Caco-2 (cell line): ENCODE data around the gene ABCF2. TPM values are rescaled to one million over a fixed set of nuclear protein-coding genes. Genes with fewer than 3 reads are reported as not detected.

ENCODE experiments used
- BruUV-seq: library from RNA; stranded (reverse); fragments of 400-500 nt; replicated peaks from 2 replicates; lab custom pipeline; 2021; lab: Mats Ljungman, UMichigan
- CTCF ChIA-PET: fragments of 300-600 bp; sonication (Branson Sonifier 250); formaldehyde crosslinking; loops from one replicate; lab custom pipeline; 2022; ENCODE audit warnings: antibody characterized with exemption; lab: Charles Lee
- POLR2A ChIA-PET: fragments of 300-600 bp; sonication (Branson Sonifier 250); formaldehyde crosslinking; loops from one replicate; lab custom pipeline; 2022; ENCODE audit warnings: antibody characterized with exemption; lab: Charles Lee
- DNase-seq, 2 experiments: peaks; one replicate each; pipeline versions ENCODE4 v3.0.0 to v3.0.0-alpha.2; 2020 to 2022
- H3K27me3 ChIP-seq: replicated peaks from 2 replicates; pipeline ENCODE4 v1.6.0; 2011; ENCODE audit warnings: low read length; ENCODE audit not compliant: control insufficient read depth, insufficient read depth
- H3K36me3 ChIP-seq: 2 replicates; pipeline ENCODE4 v1.5.1; 2011; ENCODE audit warnings: low read length; ENCODE audit not compliant: control insufficient read depth, insufficient read depth
- H3K4me1 ChIP-seq: fragments of 250-450 bp; sonication (Bioruptor Pico); 2 replicates; pipeline ENCODE4 v1.5.1; 2020; ENCODE audit warnings: mild to moderate bottlenecking
- H3K4me3 ChIP-seq: 2 replicates; pipeline ENCODE4 v1.5.1; 2011; ENCODE audit warnings: low read depth, mild to moderate bottlenecking, control low read depth, low read length
- H3K9me3 ChIP-seq: fragments of 250-450 bp; sonication (Bioruptor Pico); 2 replicates; pipeline ENCODE4 v1.5.1; 2020; ENCODE audit warnings: mild to moderate bottlenecking, moderate library complexity
- H3K27ac Mint-ChIP-seq: one replicate; pipeline ENCODE4 v1.8.0; 2022; ENCODE audit warnings: mixed read lengths; ENCODE audit not compliant: unreplicated experiment
- H3K27me3 Mint-ChIP-seq: one replicate; pipeline ENCODE4 v1.8.0; 2022; ENCODE audit warnings: mixed read lengths; ENCODE audit not compliant: insufficient read depth, unreplicated experiment
- H3K36me3 Mint-ChIP-seq: one replicate; pipeline ENCODE4 v1.8.0; 2022; ENCODE audit warnings: mild to moderate bottlenecking, mixed read lengths; ENCODE audit not compliant: insufficient read depth, unreplicated experiment
- H3K4me1 Mint-ChIP-seq: one replicate; pipeline ENCODE4 v1.8.0; 2022; ENCODE audit warnings: low read depth, mixed read lengths; ENCODE audit not compliant: unreplicated experiment
- H3K4me3 Mint-ChIP-seq: one replicate; pipeline ENCODE4 v1.8.0; 2022; ENCODE audit warnings: mild to moderate bottlenecking, moderate library complexity, mixed read lengths; ENCODE audit not compliant: unreplicated experiment
- H3K9me3 Mint-ChIP-seq: one replicate; pipeline ENCODE4 v1.8.0; 2022; ENCODE audit warnings: mixed read lengths; ENCODE audit not compliant: unreplicated experiment
- CTCF ChIP-seq, 2 experiments: fragments of 200-600 bp in 1 of 2; IDR thresholded peaks; 1 replicate in 1 of 2; 2 replicates in 1 of 2; pipeline versions ENCODE4 v1.5.1 to v1.8.0; 2011 to 2022; ENCODE audit warnings: antibody characterized with exemption in 1 of 2, control low read depth in 1 of 2, inconsistent platforms in 1 of 2, low read depth in 1 of 2, low read length in 1 of 2, mild to moderate bottlenecking in 1 of 2, moderate library complexity in 1 of 2; ENCODE audit not compliant: insufficient read depth in 1 of 2, severe bottlenecking in 1 of 2, unreplicated experiment in 1 of 2
- intact Hi-C: fragments of 100-400 bp; cut with micrococcal nuclease; formaldehyde crosslinking; loops from one replicate; pipeline ENCODE4 v1.10.0; 2022; ENCODE audit not compliant: unreplicated experiment
- total RNA-seq: library from RNA; stranded (reverse); gene quantifications from 2 replicates; pipeline ENCODE4 v1.2.3, GENCODE V29; 2022

The ABCF2 gene
- total RNA-seq, 1 experiment from 2014 or later: 57.8 TPM

GRCh38 chr7:151212626-151213025, 14.4 kb downstream of the ABCF2 start:
- Histone ChIP-seq H3K27me3 (no peaks in the 10 kb centered on the region), H3K4me3 (no peak overlapping the region), H3K9me3 (no peaks in the 10 kb centered on the region), H3K4me1 (no peaks in the 10 kb centered on the region), H3K36me3 (no peaks in the 10 kb centered on the region)
- Mint-ChIP-seq H3K27me3 (peaks cover 3% of the 10 kb centered on the region), H3K36me3 (peaks cover 55% of the 10 kb centered on the region), H3K9me3 (no peaks in the 10 kb centered on the region), H3K4me3 (no peak overlapping the region), H3K27ac (no peak overlapping the region), H3K4me1 (peaks cover 8% of the 10 kb centered on the region)
- CTCF ChIA-PET: no interaction called here
- no peak for TF ChIP-seq CTCF (IDR thresholded peaks at IDR 0.05; ENCODE audit: insufficient read depth in 1 of 2, low read depth in 1 of 2, low read length in 1 of 2, severe bottlenecking in 1 of 2, unreplicated experiment in 1 of 2)
- BruUV-seq: no TSS peak
- POLR2A ChIA-PET: interaction anchor here (0.8 kb wide), 1 partner anchor 14 kb away, joined by 3 read pairs; the partner anchor contains the start of gene ABCF2
- intact Hi-C loops: no loop called here
- DNase-seq: peak in 1 of 2 experiments; percentile 31

GRCh38 chr7:151211155-151211772, 15.7 kb downstream of the ABCF2 start:
- Histone ChIP-seq H3K9me3 (no peaks in the 10 kb centered on the region), H3K36me3 (no peaks in the 10 kb centered on the region), H3K27me3 (no peaks in the 10 kb centered on the region), H3K4me3 (no peak overlapping the region), H3K4me1 (no peaks in the 10 kb centered on the region)
- no peak for DNase-seq
- intact Hi-C loops: no loop called here
- Mint-ChIP-seq H3K4me3 (no peak overlapping the region), H3K27ac (no peak overlapping the region), H3K4me1 (peaks cover 8% of the 10 kb centered on the region), H3K27me3 (peaks cover 3% of the 10 kb centered on the region), H3K9me3 (no peaks in the 10 kb centered on the region), H3K36me3 (peaks cover 42% of the 10 kb centered on the region)
- no TSS peak for BruUV-seq
- ChIA-PET CTCF (interaction anchor here (0.6 to 1.2 kb wide), 4 partner anchors 16 to 198 kb away, joined by 3 to 8 read pairs (median 3); partner anchors contain the start of genes ABCF2 and WDR86), POLR2A (no interaction called here)
- TF ChIP-seq CTCF (IDR thresholded peaks at IDR 0.05; ENCODE audit: insufficient read depth in 1 of 2, low read depth in 1 of 2, low read length in 1 of 2, severe bottlenecking in 1 of 2, unreplicated experiment in 1 of 2): no peak

GRCh38 chr7:151210087-151210854, 16.7 kb downstream of the ABCF2 start, which contains the start of gene H2BK1:
H2BK1 (minus strand) TSS chr7:151210488; CDS start chr7:151210318, 170 bp downstream.
- no TSS peak for BruUV-seq
- TF ChIP-seq CTCF (IDR thresholded peaks at IDR 0.05; ENCODE audit: insufficient read depth in 1 of 2, low read depth in 1 of 2, low read length in 1 of 2, severe bottlenecking in 1 of 2, unreplicated experiment in 1 of 2): no peak
- Histone ChIP-seq H3K9me3 (no peaks in the 10 kb centered on the region), H3K4me3 (no peak within 1 kb of the TSS), H3K4me1 (no peaks in the 10 kb centered on the region), H3K36me3 (no peaks in the 10 kb centered on the region), H3K27me3 (no peaks in the 10 kb centered on the region; the same call in 1 of the 2 replicates)
- no peak for DNase-seq
- CTCF ChIA-PET: interaction anchor here (0.6 to 1.2 kb wide), 3 partner anchors 17 to 1424 kb away, joined by 3 to 8 read pairs (median 3); partner anchors contain the start of gene ABCF2
- POLR2A ChIA-PET: no interaction called here
- Mint-ChIP-seq H3K27ac (peak within 1 kb of the TSS; percentile 22), H3K36me3 (peaks cover 32% of the 10 kb centered on the region), H3K27me3 (peaks cover 9% of the 10 kb centered on the region), H3K4me3 (no peak within 1 kb of the TSS), H3K9me3 (no peaks in the 10 kb centered on the region), H3K4me1 (peaks cover 8% of the 10 kb centered on the region)
- intact Hi-C loops: no loop called here
